HUES48 (cell line): ENCODE data around the gene HAGH.

Source experiments
- H3K27ac ChIP-seq: one replicate; pipeline ENCODE4 v1.7.0; 2013; ENCODE audit warnings: low read depth, low read length, inconsistent platforms
- H3K27me3 ChIP-seq: 2 replicates; pipeline ENCODE4 v1.6.1; 2013; ENCODE audit warnings: mild to moderate bottlenecking, low read length; ENCODE audit not compliant: control insufficient read depth, insufficient read depth
- H3K36me3 ChIP-seq: 2 replicates; pipeline ENCODE4 v1.6.1; 2013; ENCODE audit warnings: low read length; ENCODE audit not compliant: control insufficient read depth, insufficient read depth
- H3K4me1 ChIP-seq: 2 replicates; pipeline ENCODE4 v1.6.1; 2013; ENCODE audit warnings: mild to moderate bottlenecking, low read length; ENCODE audit not compliant: control insufficient read depth, insufficient read depth
- H3K4me3 ChIP-seq: 2 replicates; pipeline ENCODE4 v1.5.1; 2013; ENCODE audit warnings: mild to moderate bottlenecking, low read depth, low read length
- H3K9ac ChIP-seq: 2 replicates; pipeline ENCODE4 v1.6.1; 2013; ENCODE audit warnings: mild to moderate bottlenecking, low read depth, low read length, moderate library complexity
- H3K9me3 ChIP-seq: 2 replicates; pipeline ENCODE4 v1.6.1; 2013; ENCODE audit warnings: low read length; ENCODE audit not compliant: control insufficient read depth, insufficient read depth

HAGH gene

DNA sequence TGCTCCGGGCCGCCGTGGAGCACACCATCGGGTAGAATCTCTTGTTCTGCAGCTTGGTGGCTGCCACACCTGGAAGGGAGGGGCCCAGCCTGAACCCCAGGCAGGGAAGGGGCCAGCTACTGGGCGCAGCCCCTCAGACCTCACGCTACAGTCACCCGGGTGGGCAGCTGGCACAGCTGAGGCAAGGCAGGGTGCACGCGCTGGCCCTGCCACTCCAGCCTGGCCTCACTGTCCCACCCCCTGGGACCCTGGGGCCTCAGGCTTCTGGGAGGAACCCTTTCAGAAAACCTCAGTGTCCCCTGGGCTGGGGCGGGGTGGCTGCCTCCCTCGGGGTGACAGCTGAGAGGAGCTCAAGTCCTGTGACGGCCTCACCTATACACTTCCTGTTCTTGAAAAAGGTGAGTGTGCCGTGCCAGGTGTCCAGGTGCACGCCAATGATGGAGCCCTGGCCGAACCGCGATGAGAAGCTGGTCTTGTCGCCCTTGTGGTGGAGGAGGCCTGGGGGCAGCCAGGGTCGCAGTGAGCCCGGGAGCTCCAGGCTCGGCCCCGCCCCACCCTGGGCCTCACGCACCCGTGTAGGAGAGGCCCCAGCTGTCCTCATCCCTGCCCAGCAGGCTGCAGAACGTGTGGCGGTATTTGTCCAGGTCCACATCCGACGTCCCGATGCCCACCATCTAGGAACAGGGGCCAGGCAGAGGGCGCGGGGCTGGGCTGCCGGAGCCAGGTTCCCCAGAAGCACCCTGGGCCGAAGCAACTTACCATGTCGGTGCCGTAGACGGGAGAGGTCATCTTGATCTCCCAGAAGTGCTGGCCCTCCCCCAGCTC is 49.0 kb downstream of the HAGH start:
- H3K27ac ChIP-seq: no peak overlapping the region
- peaks cover 33% of the 10 kb centered on the region for H3K36me3 ChIP-seq
- H3K9ac ChIP-seq: no peak overlapping the region
- H3K4me1 ChIP-seq: peaks cover 4% of the 10 kb centered on the region; the same call in 1 of the 2 replicates
- H3K9me3 ChIP-seq: no peaks in the 10 kb centered on the region
- H3K27me3 ChIP-seq: no peaks in the 10 kb centered on the region
- H3K4me3 ChIP-seq: no peak overlapping the region

DNA sequence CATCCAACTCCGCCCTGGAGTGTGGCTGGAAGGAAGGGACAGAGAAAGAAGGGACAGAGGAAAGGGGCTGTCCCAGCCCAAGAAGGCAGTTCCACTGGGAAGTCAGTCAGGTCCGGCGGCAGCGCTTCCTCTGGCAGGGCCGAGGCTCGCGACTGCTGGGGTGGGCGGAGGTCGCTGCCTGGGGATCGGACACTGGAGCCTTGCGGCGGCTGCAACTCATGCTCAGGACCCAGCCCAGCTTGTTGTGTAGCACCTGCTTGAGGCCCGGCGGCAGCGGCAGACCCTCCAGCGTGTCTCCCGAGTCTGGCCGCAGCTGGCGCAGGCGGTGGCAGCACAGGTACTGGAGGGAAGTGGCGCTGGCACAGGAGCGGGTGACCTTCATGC is 49.6 kb downstream of the HAGH start:
- peaks cover 4% of the 10 kb centered on the region; the same call in 1 of the 2 replicates for H3K4me1 ChIP-seq
- H3K9me3 ChIP-seq: no peaks in the 10 kb centered on the region
- no peaks in the 10 kb centered on the region for H3K27me3 ChIP-seq
- H3K9ac ChIP-seq: no peak overlapping the region
- H3K27ac ChIP-seq: no peak overlapping the region
- H3K36me3 ChIP-seq: peaks cover 33% of the 10 kb centered on the region
- no peak overlapping the region for H3K4me3 ChIP-seq

DNA sequence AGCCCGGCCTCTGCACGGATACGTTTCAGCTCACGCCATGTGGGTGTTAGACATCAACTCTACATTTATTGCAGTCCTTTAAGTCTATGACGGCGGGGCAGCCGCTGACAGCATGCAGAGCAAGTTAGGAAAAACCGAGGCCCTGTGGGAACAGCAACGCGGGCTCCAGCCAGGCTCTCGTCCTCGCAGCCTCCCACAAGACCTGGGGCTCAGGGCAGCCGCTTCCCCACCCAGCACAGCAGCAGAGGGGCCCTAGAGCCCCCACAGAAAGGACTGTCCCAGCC is 50.0 kb downstream of the HAGH start:
- Histone ChIP-seq H3K9me3 (no peaks in the 10 kb centered on the region), H3K27ac (no peak overlapping the region), H3K36me3 (peaks cover 33% of the 10 kb centered on the region), H3K27me3 (no peaks in the 10 kb centered on the region), H3K4me1 (peaks cover 3% of the 10 kb centered on the region; the same call in 1 of the 2 replicates), H3K9ac (no peak overlapping the region), H3K4me3 (no peak overlapping the region)

DNA sequence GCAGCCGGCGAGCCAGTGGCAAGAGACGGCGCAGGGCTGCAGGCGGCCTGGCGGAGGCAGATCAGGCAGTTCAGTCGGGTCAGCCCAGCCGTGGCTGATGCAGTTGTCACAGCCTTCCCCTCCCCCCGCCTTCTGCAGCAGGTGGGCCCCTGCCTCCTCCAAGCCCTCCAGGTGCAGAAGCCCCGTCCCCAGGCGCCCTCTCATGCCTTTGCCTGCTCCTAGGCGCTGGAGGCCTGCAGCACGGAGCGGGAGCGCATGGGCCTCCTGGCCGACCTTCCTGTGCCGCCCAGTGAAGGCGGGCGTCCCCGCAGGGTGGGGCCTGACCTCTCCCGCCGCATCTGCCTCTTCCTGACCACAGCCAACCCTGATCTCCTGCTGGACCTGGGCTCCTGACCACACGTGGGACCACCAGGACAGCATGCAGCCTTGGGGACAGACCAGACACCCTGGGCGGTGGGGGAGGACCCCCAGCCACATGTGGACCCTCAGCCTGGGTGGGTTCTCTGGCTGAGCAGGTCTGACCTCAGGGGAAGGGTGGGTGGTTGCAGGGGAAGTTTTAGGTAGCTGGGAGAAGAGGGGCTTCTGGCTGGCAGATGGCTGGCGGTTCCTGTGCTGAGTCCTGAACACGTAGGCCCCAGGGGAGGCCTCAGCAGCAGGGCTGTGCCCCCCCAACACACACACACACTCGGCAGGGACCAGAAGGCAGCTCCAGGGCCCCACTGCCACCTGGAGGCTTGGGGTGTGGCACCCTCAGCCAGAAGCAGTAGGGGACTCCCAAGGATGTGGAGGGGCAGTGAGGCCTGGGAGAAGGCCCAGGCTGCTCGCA is 50.6 kb downstream of the HAGH start:
- Histone ChIP-seq H3K27me3 (no peaks in the 10 kb centered on the region), H3K36me3 (peaks cover 33% of the 10 kb centered on the region), H3K27ac (no peak overlapping the region), H3K9ac (no peak overlapping the region), H3K9me3 (no peaks in the 10 kb centered on the region), H3K4me1 (no peaks in the 10 kb centered on the region), H3K4me3 (no peak overlapping the region)

DNA sequence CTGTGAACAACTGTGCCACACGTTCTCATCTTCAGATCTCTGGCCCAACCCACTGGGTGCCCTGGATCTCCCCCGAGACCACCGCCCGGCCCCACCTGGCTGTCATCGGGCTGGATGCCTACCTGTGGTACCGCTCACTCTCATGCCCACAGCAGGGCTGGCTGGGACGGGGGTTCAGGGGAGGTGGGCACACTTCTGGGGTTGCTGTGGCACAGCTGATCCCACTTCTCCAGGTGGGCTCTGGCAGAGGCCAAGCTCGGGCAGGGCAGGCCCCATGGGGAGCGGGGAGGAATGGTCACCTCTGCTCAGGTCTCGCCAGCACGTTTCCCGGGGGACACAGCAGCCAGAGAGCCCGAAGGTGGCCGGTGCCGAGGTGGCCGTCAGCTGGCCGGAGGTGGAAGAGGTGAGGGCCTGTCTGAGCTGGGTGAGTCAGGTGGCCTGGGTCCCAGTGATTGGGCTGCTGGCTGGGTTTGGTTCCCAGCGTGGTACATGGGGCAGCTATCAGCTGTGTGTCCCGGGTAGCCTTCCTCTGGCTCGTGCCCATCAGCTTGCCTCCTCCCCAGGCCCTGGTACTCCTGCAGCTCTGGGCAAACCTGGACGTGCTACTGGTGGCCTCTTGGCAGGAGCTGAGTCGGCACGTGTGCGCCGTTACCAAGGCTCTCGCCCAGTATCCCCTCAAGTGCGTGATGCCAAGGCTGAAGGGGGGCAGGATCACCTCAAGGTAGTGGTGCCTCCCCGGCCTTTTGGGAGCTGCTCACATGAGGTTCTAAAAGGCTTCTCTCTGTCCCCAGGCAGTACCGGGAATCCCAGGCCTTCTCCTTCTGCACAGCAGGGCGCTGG is 51.4 kb downstream of the HAGH start:
- Histone ChIP-seq H3K27ac (no peak overlapping the region), H3K27me3 (no peaks in the 10 kb centered on the region), H3K9me3 (no peaks in the 10 kb centered on the region), H3K4me3 (no peak overlapping the region), H3K9ac (no peak overlapping the region), H3K4me1 (peaks cover 2% of the 10 kb centered on the region; the same call in 1 of the 2 replicates), H3K36me3 (peaks cover 26% of the 10 kb centered on the region)

DNA sequence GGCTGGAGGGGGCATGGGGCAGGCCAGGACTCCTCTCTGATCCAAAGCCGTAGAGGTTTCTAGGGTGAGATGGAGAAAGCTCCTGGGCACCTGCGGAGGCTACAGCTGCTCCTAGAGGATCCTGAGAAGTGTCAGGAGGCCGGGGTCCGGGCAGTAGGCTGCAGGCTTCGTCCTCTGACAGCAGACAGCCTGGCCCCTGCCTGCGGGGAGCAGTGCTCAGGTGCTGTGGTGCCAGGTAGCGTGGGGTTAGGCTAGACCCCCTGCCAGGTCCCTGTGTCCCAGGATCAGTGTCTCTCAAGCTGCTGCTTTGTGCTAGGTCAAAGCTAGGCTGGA is 52.2 kb downstream of the HAGH start:
- peaks cover 4% of the 10 kb centered on the region; the same call in 1 of the 2 replicates for H3K4me1 ChIP-seq
- peaks cover 26% of the 10 kb centered on the region for H3K36me3 ChIP-seq
- H3K27ac ChIP-seq: no peak overlapping the region
- H3K4me3 ChIP-seq: peak overlapping the region; percentile 98; the same call in 1 of the 2 replicates
- H3K27me3 ChIP-seq: no peaks in the 10 kb centered on the region
- H3K9me3 ChIP-seq: no peaks in the 10 kb centered on the region
- H3K9ac ChIP-seq: no peak overlapping the region

DNA sequence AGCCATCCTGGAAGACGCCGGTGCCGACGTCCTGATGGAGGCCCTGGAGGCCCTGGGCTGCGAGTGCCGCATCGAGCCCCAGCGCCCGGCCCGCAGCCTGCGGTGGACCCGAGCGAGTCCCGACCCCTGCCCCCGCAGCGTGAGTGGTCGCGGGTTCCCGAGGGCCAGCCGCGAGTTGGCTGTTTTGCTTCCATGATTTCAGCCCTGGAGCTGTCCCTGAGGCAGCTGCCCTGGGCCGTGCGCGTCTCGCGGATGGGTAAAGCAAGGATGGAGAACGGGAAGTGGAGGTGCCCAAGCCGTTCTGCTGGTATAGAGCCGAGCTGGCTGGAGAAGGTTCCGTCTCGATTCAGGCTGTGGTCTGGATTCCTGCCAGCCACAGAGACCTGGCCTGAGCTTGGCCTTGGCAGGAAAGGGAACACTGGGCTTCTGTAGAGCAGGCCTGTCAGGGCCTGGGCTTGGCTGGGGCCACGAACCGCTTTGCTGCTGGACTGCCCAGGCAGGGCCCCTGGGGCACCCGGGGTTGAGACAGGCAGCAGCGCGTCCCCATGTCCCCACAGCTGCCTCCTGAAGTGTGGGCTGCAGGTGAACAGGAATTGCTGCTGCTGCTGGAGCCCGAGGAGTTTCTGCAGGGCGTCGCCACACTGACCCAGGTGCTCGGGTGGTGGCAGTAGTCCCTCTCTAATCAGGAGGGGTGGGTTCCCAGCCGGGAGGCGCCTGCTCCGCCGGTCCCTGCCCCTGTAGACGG is 52.8 kb downstream of the HAGH start:
- Histone ChIP-seq H3K4me1 (peaks cover 4% of the 10 kb centered on the region; the same call in 1 of the 2 replicates), H3K9ac (peak overlapping the region; percentile 61; the same call in 1 of the 2 replicates), H3K4me3 (peak overlapping the region; percentile 98), H3K9me3 (no peaks in the 10 kb centered on the region), H3K36me3 (peaks cover 30% of the 10 kb centered on the region), H3K27me3 (no peaks in the 10 kb centered on the region), H3K27ac (peak overlapping the region; percentile 93)

DNA sequence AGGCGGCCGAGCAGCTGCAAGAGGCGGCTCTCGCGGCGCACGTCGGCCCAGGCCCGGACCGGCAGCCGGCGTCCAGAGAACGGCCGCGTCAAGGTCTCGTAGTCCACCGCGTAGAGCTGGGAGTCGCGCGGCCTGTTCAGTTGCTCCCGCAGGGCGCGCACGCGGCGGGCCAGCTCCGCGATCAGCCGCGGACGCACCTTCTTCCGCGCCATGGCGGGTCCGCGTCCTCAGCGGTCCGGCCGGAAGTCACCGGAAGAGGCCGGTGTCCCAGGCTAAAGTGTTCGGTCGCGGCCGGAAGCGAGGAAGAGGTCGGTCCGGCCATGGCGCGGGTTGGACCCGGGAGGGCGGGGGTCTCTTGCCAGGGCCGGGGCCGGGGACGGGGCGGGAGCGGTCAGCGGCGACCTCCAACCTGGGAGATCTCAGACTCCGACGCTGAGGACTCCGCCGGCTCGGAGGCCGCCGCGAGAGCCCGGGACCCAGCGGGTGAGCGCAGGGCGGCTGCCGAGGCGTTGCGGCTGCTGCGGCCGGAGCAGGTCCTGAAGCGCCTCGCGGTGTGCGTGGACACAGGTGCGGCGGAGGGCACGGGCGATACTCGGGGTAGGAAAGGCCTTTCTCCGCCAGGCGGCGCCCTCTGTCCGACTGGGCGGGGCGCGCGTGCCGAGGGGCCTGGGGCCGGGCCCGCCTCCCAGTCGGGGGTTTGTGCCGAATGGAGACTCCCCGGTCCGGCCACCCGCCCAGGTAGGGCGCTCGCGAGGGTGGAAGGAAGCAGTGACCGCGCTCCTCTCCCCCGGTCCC is 53.5 kb downstream of the HAGH start, which contains the start of gene MRPS34:
TSS of gene MRPS34 (minus strand) at position 227 of the 795 bp plus-strand sequence. CDS start at position 212, 15 bp downstream.
- Histone ChIP-seq H3K9ac (peak within 1 kb of the TSS; percentile 94), H3K27ac (peak within 1 kb of the TSS; percentile 93), H3K27me3 (no peaks in the 10 kb centered on the region), H3K4me1 (peaks cover 4% of the 10 kb centered on the region; the same call in 1 of the 2 replicates), H3K9me3 (no peaks in the 10 kb centered on the region), H3K36me3 (peaks cover 35% of the 10 kb centered on the region), H3K4me3 (peak within 1 kb of the TSS; percentile 98)

DNA sequence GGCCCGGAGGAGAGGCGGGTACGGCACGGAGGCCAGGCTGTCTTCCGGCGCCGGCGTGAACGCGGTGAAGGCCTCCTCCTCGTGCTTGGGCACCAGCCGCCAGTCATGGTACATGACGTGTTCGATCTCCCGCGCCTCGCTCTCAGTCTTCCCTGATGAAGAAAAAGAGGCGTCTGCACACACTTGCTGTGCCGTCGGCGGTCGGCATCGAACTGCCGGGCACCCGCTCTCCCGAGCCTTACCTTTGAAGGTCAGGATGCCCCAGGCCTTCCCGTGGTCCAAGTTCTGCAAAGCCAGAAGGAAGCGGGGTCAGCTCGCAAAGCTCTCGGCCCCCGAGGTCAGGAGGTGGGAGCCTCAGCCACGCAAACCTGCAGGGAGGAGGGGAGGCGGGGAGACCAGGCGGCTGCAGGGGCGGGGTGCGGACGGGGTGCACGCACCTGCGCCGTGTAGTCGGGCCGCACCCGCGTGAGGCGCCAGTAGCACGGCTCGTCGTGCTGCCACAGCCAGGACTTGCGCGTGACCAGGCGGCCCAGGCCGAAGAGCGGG is 54.2 kb downstream of the HAGH start, which contains the start of gene EME2:
TSS of gene EME2 (plus strand) at position 449 of the 546 bp plus-strand sequence. CDS start 418 bp downstream, outside the sequence.
- Histone ChIP-seq H3K4me3 (peak within 1 kb of the TSS; percentile 98), H3K9me3 (no peaks in the 10 kb centered on the region), H3K4me1 (peaks cover 4% of the 10 kb centered on the region; the same call in 1 of the 2 replicates), H3K9ac (peak within 1 kb of the TSS; percentile 94), H3K36me3 (peaks cover 38% of the 10 kb centered on the region), H3K27me3 (no peaks in the 10 kb centered on the region), H3K27ac (peak within 1 kb of the TSS; percentile 93)
